Duodenal mucosa (tissue), 2 donors: ENCODE data around the gene ENOX2.

Experiments
- H3K27ac ChIP-seq: one replicate; pipeline ENCODE4 v1.7.0; 2013; ENCODE audit warnings: low read depth, low read length
- H3K27me3 ChIP-seq, 2 donors: one replicate each; pipeline ENCODE4 v1.7.0; 2013; ENCODE audit warnings: low read length in 2 of 2, control low read depth in 1 of 2; ENCODE audit not compliant: insufficient read depth in 2 of 2, control insufficient read depth in 1 of 2
- H3K36me3 ChIP-seq, 2 donors: one replicate each; pipeline ENCODE4 v1.7.0; 2013; ENCODE audit warnings: low read length in 2 of 2, control low read depth in 1 of 2; ENCODE audit not compliant: insufficient read depth in 2 of 2, control insufficient read depth in 1 of 2
- H3K4me1 ChIP-seq, 2 donors: one replicate each; pipeline ENCODE4 v1.7.0; 2013; ENCODE audit warnings: low read length in 2 of 2, control low read depth in 1 of 2; ENCODE audit not compliant: insufficient read depth in 2 of 2, control insufficient read depth in 1 of 2
- H3K4me3 ChIP-seq, 2 donors: one replicate each; pipeline ENCODE4 v1.7.0; 2013; ENCODE audit warnings: low read length in 2 of 2, low read depth in 1 of 2
- H3K9ac ChIP-seq, 2 donors: one replicate each; pipeline ENCODE4 v1.7.0; 2013; ENCODE audit warnings: low read length in 2 of 2, low read depth in 1 of 2
- H3K9me3 ChIP-seq, 2 donors: one replicate each; pipeline ENCODE4 v1.7.0; 2013; ENCODE audit warnings: low read length in 2 of 2, control low read depth in 1 of 2; ENCODE audit not compliant: control insufficient read depth in 1 of 2

Gene ENOX2

GRCh38 chrX:130848763-130849162 lies 54.2 kb downstream of the ENOX2 start:
- Histone ChIP-seq H3K4me1 (no peaks in the 10 kb centered on the region), H3K27ac (no peak overlapping the region), H3K36me3 (no peaks in the 10 kb centered on the region), H3K4me3 (no peak overlapping the region), H3K9me3 (no peaks in the 10 kb centered on the region), H3K9ac (no peak overlapping the region), H3K27me3 (no peaks in the 10 kb centered on the region)

- Histone ChIP-seq H3K4me1 (peaks cover 0 to 3% of the 10 kb centered on the region in 2 donors), H3K9ac (no peak overlapping the region), H3K27me3 (no peaks in the 10 kb centered on the region), H3K9me3 (no peaks in the 10 kb centered on the region), H3K27ac (no peak overlapping the region), H3K4me3 (no peak overlapping the region), H3K36me3 (no peaks in the 10 kb centered on the region)
Measured at GRCh38 chrX:130846746-130847145, 56.3 kb downstream of the ENOX2 start.

GRCh38 chrX:130841776-130842175 lies 61.2 kb downstream of the ENOX2 start:
- Histone ChIP-seq H3K9me3 (no peaks in the 10 kb centered on the region), H3K36me3 (no peaks in the 10 kb centered on the region), H3K27ac (no peak overlapping the region), H3K4me3 (no peak overlapping the region), H3K9ac (no peak overlapping the region), H3K27me3 (no peaks in the 10 kb centered on the region), H3K4me1 (peaks cover 0 to 3% of the 10 kb centered on the region in 2 donors)

GRCh38 chrX:130840345-130840744 lies 62.7 kb downstream of the ENOX2 start:
- H3K4me3 ChIP-seq: no peak overlapping the region
- peaks cover 3 to 4% of the 10 kb centered on the region in 2 donors for H3K4me1 ChIP-seq
- no peaks in the 10 kb centered on the region for H3K9me3 ChIP-seq
- H3K27ac ChIP-seq: no peak overlapping the region
- no peaks in the 10 kb centered on the region for H3K27me3 ChIP-seq
- no peak overlapping the region for H3K9ac ChIP-seq
- no peaks in the 10 kb centered on the region for H3K36me3 ChIP-seq

GRCh38 chrX:130836447-130836846 lies 66.6 kb downstream of the ENOX2 start:
- Histone ChIP-seq H3K27ac (no peak overlapping the region), H3K9ac (no peak overlapping the region), H3K9me3 (no peaks in the 10 kb centered on the region), H3K4me1 (peaks cover 0 to 4% of the 10 kb centered on the region in 2 donors), H3K4me3 (no peak overlapping the region), H3K36me3 (no peaks in the 10 kb centered on the region), H3K27me3 (no peaks in the 10 kb centered on the region)

- Histone ChIP-seq H3K4me3 (no peak overlapping the region), H3K36me3 (no peaks in the 10 kb centered on the region)
Measured at GRCh38 chrX:130834830-130835229, 68.2 kb downstream of the ENOX2 start.

GRCh38 chrX:130834149-130834548 lies 68.9 kb downstream of the ENOX2 start:
- Histone ChIP-seq H3K36me3 (no peaks in the 10 kb centered on the region), H3K9me3 (no peaks in the 10 kb centered on the region), H3K9ac (no peak overlapping the region), H3K27ac (no peak overlapping the region), H3K27me3 (no peaks in the 10 kb centered on the region), H3K4me3 (no peak overlapping the region), H3K4me1 (peaks cover 0 to 4% of the 10 kb centered on the region in 2 donors)

More at GRCh38 chrX:130834830-130835229, 68.2 kb downstream of the ENOX2 start:
- no peak overlapping the region for H3K27ac ChIP-seq
- no peak overlapping the region for H3K9ac ChIP-seq
- H3K27me3 ChIP-seq: no peaks in the 10 kb centered on the region
- H3K4me1 ChIP-seq: peaks cover 0 to 4% of the 10 kb centered on the region in 2 donors
- H3K9me3 ChIP-seq: no peaks in the 10 kb centered on the region

GRCh38 chrX:130831347-130831722 lies 71.7 kb downstream of the ENOX2 start:
- Histone ChIP-seq H3K4me3 (no peak overlapping the region), H3K9me3 (no peaks in the 10 kb centered on the region), H3K36me3 (no peaks in the 10 kb centered on the region), H3K27ac (no peak overlapping the region), H3K4me1 (peaks cover 0 to 4% of the 10 kb centered on the region in 2 donors), H3K9ac (no peak overlapping the region), H3K27me3 (no peaks in the 10 kb centered on the region)

GRCh38 chrX:130830599-130831346 lies 72.2 kb downstream of the ENOX2 start:
- Histone ChIP-seq H3K36me3 (no peaks in the 10 kb centered on the region), H3K4me1 (peaks cover 0 to under 1% of the 10 kb centered on the region in 2 donors), H3K27ac (no peak overlapping the region), H3K9ac (no peak overlapping the region), H3K27me3 (no peaks in the 10 kb centered on the region), H3K4me3 (no peak overlapping the region), H3K9me3 (no peaks in the 10 kb centered on the region)

GRCh38 chrX:130829526-130830515 lies 73.2 kb downstream of the ENOX2 start:
- no peak overlapping the region for H3K27ac ChIP-seq
- H3K27me3 ChIP-seq: no peaks in the 10 kb centered on the region
- H3K9me3 ChIP-seq: no peaks in the 10 kb centered on the region
- H3K4me3 ChIP-seq: no peak overlapping the region
- H3K36me3 ChIP-seq: no peaks in the 10 kb centered on the region
- no peak overlapping the region for H3K9ac ChIP-seq
- H3K4me1 ChIP-seq: no peaks in the 10 kb centered on the region
